GM18511 (cell line): Measurements from ENCODE around the gene TRMT2B.
A peak's percentile ranks its signal among the peaks of the same experiment; 100 is the strongest.
"Not testable (repeated sequence)": the region's sequence is repeated elsewhere in the genome, so short reads cannot be mapped to it uniquely, and the experiment has no call there.

Experiments used
- ATAC-seq: cut with Tn5 transposase; IDR thresholded peaks from one replicate; pipeline ENCODE4 v1.9.1; 2021; ENCODE audit warnings: mild to moderate bottlenecking, moderate library complexity; ENCODE audit not compliant: unreplicated experiment

The TRMT2B gene, protein sequence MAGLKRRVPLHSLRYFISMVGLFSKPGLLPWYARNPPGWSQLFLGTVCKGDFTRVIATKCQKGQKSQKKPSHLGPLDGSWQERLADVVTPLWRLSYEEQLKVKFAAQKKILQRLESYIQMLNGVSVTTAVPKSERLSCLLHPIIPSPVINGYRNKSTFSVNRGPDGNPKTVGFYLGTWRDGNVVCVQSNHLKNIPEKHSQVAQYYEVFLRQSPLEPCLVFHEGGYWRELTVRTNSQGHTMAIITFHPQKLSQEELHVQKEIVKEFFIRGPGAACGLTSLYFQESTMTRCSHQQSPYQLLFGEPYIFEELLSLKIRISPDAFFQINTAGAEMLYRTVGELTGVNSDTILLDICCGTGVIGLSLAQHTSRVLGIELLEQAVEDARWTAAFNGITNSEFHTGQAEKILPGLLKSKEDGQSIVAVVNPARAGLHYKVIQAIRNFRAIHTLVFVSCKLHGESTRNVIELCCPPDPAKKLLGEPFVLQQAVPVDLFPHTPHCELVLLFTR

DNA sequence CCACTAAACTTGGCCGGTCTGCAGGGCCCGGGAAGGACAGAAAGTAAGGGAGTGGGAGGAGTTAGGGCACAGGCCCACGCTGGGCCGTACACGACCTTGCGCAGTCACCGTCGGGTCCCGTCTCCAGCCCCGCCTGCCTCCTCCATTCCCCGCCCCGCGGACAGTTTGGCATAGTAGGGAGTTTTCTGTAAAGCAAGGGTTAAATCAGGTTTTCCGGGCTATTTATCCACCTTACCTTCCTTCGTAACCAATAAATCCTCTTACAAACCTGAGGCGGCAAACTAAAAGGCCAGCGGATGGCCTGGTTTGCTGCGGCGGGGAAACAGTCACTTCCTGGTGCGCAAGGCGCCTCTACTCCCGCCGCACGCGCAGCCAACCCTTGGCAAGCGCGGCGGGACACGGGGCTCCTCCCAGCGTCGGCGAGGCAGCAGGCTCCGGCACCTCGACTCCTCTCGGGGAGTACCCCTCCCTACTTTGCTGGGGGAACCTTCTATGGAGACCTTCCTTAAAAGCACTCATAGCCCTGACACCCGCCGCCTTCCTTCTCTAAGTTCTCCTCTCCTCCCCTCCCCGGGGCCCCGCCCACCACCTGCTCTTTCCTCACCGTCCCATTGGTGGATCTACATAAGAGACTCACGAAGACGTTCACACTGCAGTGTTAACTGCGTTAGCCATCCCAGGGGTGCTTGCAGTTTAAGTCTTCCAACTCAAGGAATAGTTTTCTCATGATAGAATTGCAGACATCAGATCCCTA, at the start of gene TRMT2B:
TRMT2B (minus strand) TSS at position 563 of the 754 bp plus-strand sequence. CDS start 9,822 bp downstream, outside the sequence.
- peak; percentile 93 for ATAC-seq

DNA sequence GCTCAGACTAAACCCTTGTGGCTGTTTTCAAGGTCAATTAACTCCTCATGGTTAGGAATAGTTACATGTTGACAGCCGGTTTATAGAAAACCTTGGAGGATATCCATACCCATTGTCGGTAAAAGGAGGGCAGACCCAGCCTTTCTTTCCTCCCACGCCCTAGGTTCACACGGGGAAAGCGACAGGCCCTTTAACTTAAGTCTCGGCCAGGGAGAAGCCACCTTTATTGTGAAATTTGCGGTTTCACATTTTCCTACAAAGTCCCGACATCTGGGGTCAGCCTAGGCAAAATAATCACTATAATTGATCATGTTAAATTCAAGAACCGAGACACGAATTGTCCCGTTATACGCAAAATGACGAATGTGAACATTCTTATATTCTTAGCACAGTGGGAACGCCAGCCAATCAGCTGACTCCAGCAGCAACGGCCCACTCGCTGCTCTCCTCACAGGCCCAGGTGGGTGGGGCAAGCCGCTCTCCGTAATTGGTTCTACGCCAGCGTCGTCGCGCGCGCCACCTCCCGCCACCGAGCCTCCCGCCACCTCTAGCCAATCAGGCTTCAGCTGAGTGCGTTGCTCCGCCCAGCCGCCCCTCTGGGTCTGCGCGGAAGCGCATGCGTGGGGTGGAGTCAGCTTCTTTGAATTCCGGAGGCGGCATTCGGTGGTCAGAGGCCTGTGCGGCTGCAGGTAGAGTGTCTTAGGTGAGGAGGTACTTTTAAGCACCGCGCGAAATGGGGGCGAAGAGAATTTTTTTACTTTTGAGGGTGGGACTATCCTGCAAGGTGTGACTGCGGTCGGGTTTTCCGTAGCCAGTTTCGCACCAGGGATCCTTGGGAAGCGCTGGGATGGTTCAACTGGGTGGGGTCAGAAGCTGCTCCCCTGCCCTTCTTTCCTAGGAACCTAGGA, 45.9 kb upstream of the TRMT2B start, which contains the start of gene CENPI:
CENPI (plus strand) TSS at position 659 of the 908 bp plus-strand sequence. CDS start 2,867 bp downstream, outside the sequence.
- ATAC-seq, result peak; percentile 99

DNA sequence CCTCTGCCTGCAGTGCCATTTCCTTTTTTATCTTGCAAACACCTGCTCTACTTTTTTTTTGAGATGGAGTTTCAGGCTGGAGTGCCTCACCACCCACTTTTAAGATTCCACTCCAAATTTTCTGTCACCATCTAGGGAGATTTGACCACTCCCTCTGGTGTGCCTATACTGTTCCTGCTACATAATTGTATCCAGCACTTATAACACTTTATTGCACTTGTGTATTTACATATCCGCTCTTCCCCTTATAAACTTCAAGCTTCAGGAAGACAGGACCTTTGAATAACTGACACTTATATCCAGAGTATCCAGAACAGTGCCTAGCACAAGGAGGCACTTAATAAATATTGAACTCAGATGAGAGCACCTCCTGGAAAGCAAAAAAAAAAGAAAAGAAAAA, 39.9 kb upstream of the TRMT2B start:
- ATAC-seq, result no peak

DNA sequence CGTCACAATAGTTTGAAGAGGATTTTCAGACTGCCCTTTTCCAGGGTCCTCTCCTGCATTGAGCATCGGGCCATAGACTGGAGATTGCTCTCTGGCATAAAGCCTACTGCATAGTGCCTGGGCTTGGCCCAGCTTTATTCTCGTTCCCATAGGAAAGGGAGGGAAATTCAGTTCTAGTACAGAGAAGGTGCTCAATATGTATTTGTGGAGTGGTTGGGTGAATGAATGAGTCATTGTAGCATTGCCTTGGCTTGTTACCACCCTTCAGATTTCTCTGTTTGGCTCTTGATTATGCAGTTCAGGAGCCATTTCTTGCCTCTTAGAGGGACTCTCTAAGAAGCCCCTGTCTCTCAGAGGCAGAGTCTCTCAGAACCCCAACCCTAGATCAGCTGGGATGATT, 29.3 kb upstream of the TRMT2B start:
- no peak for ATAC-seq

DNA sequence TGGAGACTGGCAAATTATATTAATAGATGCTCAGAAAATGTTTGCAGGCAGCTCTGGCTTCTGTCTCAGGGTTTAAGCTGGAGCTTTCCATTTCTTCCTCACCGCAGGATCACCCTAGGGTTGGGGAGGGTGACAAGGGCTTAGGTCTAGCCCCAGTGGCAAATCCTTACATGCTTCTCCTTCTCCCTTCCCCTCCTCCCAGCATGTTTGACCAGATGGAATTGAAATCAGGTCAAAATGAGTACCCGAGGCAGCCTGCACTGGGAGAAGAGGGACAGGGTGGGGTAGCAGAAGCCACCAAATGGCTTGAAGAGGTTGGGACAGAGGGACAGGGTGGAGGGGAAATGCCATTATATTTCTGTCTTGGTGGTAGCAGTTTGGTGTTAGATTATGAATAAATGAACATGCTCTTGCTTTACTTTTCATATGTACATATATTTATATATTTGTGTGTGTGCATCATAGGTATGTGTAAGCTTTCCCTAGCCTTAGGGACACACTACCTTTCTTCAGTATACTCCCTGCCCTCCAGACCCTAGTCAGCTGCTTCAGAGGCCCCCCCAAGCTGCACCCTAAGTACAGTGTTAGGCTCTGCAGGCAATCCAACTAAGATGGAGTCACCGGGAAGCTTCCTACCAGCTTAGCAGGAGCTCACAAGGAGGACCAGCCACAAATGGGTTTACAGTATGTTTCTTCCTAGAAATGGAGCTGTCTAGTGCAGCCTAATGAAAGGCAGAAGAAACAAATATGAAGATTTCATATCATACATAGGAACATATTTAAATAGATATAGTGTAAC, 28.6 kb upstream of the TRMT2B start:
- no peak for ATAC-seq

DNA sequence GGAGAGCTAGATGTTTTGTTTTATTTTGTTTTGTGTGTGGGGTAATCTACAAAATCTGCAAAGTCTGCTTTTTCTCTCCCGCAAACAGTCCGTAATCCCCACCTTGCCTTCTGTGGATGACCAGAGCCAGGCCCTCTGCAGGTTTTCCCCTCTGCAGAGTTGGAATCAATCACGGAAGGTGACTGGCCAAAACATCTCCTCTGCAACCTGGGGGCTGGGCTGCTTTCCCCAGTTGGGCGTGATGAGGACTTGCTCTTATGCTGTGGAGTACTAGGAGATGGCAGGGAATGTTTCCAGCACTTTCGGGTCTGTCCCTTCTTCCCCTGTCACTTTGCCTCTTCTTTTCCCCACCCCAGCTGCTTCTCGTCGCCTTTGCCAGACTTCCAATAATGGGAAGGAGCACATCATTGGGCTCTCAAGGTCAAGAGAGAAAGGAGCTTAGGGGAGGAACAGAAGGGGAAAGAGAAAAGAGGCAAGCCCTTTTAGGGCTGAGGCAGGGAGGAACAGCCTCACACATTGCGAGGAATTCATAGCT, 27.9 kb upstream of the TRMT2B start:
- ATAC-seq, result no peak

DNA sequence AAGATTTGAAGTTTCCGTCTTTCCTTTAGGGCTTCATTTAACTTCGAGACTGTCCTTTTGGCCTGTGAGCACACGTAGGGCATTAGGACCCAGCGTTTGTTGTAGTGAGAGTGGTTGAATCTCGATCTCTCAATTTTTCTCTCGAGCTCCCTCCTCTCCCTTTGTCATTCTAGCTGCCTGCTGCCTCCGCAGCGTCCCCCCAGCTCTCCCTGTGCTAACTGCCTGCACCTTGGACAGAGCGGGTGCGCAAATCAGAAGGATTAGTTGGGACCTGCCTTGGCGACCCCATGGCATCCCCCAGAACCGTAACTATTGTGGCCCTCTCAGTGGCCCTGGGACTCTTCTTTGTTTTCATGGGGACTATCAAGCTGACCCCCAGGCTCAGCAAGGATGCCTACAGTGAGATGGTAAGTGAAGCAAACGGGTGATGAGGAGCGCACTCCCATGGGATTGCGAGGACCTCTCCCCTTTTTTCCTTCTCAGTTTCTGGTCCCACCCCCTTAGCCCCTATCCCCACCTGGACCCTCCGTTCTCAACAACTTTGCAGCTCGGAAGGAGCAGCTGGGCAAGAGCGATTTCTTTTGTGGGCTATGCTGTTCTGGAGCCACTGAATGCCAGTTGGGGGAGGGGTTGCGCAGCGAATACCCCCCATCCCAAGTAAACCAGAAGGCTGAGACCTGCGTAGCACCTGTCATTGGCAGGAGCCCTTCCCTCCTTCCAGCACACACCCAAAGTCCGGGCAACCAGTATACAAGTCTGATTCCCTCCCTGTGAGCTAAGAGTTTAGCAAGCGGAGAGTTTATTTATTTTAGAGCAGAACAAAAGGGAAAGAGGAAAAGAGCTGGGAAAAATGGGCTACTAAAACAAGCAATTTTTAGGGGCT, 27.0 kb upstream of the TRMT2B start, which contains the start of gene TMEM35A:
TMEM35A (plus strand) TSS at position 164 of the 883 bp plus-strand sequence; CDS start at position 288, 124 bp downstream.
- ATAC-seq, result no peak

DNA sequence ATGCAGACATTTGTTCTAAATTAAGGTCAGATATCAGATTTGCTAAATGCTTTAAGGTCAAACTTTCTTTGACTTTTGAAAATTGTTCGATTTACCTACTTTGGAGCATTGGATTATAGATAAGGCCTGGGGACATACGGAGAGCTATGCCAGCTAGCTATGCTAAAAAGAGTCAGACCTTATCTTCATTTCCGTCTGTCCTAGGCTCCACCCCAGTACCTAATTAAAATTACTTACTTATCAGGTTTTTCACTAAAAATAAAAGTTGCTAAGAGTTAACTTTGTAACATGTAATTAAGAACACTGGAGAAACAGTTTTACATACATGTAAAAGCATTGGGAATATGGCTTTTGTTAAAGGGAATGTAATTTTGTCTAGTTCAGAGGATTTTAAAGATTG, 19.7 kb upstream of the TRMT2B start:
- no peak for ATAC-seq

DNA sequence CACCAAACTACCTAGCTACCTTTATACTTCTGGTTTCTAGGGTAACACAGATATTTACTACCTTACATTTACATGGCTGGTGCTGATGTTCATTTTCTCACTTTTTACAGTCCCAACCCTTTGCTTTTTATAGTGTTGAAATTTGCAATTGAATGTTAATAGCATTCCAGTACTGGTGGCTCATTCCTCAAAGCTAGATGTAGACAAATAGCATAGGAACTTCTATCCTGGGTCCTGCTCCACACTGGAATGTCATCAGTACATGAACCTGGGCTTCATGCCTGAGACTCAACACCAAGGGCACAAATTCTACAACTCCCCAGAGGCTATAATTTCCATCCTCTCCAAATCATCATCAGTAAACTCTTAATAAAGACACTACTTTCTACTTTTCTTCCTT, 10.3 kb upstream of the TRMT2B start:
- no peak for ATAC-seq

DNA sequence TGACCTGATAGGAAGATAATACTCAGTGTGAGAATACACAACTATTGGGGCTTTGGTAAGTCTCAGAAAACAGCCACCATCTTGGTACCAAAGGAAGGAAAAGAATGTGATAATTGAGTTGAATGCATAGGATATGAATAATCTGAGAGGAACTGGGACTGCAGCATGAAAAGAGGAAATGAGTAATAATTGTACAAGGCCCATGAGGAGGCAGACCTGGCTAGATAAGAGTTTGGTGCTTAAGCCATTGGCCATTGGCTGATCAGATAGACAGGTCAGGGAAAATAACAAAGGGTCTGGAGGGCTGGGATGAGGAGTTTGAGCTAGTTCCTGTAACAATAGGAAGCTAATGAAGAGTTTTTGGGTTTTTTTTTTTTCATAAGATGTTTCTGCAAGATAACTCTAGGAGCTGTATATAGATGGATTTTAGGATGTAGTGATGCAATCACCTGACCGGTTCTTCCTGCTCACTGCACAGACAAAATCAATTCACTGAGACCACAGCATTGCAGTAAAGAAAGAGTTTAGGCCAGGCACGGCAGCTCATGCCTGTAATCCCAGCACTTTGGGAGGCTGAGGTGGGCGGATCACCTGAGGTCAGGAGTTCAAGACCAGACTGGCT, 5.3 kb upstream of the TRMT2B start:
- peak; percentile 97 for ATAC-seq

DNA sequence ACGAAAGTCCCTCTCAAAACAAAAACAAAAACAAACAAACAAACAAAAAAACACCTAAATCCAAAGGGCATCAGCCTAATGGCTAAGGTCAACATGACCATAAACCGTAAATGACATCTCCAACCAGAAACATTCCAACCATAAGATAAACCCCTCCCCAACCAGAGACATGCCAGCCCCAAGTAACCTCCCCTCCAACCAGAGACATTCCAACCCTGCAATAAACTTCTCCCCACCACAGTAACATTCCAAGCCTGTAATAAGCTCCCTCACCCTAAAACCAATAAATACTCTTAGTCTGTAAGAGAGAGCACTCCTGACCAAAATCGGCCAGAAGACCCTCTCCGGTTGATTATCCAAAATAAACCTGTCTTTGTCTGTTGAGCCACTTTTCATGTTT, 4.6 kb upstream of the TRMT2B start:
- ATAC-seq, result not testable (repeated sequence)

DNA sequence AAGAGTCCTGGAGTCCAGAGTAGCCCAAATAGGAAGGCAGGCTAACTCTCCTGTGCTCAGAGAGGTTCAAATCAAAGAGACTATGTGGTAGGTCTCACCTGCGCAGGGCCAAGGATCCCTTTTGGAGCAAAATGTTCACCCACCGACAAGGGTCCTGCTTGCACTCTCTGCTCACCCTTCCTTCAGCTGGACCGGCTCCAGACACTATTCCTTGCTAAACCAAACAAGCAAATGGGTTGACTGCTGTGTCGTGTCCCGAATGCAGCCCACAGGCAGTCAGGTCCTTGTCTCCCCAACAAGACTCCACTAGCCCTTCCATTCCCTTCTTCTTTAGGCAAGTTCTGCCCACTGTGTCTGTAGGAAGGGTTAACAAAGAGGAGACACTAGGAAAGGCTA, 760 bp downstream of the TRMT2B start:
- peak; percentile 16 for ATAC-seq

DNA sequence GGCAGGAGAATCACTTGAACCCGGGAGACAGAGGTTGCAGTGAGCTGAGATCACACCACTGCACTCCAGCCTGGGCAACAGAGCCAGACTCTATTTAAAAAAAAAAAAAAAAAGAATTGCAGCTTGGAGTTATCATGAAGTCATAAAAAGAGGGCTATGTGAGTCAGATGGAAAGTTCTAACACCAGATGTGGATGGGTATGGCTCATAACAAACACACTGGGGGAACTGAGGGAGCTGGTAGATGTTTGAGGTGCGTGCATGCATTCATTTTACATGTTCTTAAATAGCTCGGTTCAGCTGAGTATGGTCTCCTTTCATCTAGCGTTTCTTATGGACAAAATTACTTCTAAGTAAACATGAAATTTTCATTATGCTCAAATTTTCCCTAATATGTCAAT, 11.7 kb downstream of the TRMT2B start:
- ATAC-seq, result no peak

DNA sequence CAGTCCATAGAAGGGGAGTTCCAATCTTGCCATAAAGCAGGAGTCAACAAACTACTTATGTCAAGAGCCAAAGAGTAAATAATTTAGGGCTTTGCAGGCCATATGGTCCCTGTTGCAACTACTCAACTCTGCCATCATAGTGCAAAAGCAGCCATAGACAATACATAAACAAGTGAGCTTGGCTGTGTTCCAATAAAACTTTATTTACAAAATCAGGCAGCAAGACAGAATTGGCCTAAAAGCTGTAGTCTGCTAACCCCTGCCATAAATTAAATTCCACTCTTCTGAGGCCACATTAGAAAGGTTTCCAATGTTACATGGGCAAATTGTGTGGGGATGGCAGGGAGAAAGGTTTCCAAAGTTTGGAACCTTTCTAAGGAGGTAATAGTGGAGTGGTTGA, 14.7 kb downstream of the TRMT2B start:
- ATAC-seq, result no peak

DNA sequence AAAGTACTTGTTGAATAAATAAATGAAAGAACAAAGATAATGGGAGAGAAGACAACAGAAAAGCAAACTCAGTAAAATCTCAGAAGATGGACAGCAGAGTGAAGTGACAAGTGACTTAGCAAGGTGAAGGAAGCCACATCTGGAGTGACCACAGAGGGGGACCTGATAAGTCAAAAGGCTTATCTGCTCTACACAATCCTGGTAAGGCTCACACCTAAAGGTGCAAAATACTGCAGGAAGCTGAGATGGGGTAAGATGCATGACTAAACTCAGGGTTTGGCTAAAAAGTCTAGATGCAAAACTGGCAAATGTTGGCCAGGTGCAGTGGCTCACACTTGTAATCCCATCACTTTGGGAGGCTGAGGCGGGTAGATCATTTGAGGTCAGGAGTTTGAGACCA, 22.2 kb downstream of the TRMT2B start:
- no peak for ATAC-seq

DNA sequence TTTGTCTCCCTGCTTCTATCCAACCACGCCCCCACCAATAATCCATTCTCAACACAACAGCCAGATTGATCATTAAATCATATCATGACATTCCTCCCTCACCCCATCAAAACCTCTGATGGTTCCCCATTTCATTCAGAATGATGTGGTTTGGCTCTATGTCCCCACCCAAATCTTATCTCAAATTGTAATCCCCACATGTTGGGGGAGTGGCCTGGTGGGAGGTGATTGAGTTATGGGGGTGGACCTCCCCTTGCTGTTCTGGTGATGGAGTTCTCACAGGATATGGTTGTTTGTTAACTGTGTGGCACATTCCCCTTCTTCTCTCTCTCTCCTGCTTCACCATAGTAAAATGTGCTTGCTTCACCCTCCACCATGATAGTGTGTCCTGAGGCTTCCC, 23.3 kb downstream of the TRMT2B start:
- ATAC-seq, result no peak

DNA sequence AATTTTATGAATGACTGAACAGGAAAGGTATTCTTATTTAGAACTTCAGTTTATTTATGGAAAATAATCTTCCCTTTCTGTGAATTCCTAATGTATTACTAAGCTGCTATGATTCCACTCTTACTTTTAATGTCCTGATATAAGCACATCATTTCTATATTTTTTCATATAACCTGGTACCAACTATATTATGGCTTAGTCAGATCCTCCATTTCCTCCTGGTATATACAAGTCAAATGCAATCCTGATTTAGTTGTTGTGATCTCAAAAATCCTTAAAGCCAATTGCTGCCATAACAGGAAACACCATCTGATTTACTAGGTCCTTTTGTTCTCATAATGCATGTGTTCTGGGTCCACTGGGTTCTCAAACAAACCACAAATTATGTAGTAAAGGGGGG, 26.8 kb downstream of the TRMT2B start:
- no peak for ATAC-seq

DNA sequence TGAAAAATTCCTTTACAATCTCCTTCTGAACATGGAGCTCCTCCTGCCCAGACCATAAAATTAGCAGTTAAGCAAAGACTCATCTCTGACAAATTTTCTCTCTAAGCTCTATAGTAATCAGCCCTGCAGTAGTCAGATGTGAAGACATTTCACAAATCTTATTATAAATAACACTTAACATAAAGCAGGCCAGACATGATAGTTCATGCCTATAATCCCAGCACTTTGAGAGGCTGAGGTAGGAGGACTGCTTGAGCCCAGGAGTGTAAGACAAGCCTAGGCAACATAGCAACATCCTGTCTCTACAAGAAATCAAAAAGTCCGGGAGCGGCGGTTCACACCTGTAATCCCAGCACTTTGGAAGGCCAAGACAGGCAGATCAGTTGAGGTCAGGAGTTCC, 29.9 kb downstream of the TRMT2B start:
- ATAC-seq, result no peak
